ENCODE results near the gene TBC1D8. TPM values are rescaled to one million over a fixed set of nuclear protein-coding genes. Genes with fewer than 3 reads are reported as not detected.

The TBC1D8 gene
- total RNA-seq, 1 experiment from 2014 or later: 51.7 TPM

DNA sequence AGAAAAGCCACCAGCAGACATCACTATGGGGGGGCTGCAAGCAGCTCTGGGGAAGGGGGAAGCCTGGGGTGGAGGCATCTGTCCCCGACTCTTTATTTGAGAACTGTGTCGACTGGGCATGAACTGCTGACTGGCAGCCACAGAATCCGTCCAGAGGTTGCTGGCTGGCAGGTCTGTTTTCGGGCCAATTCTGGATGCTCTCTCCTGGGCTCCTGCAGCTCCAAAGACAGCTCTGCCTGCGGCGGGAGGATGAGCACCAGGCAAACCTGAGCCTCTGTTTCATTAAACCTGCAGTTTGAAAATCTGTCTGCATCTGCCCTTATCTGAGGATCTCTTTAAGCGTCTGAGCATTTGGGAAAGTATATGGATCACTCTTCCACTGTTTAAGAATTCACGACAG is 183.5 kb downstream of the TBC1D8 start (continued):
- TF ChIP-seq TP53 (CRISPR knock-in tag; IDR thresholded peaks at IDR 0.05): no peak
- TF ChIP-seq ATF2 (CRISPR knock-in tag; IDR thresholded peaks at IDR 0.05; ENCODE audit: borderline replicate concordance, low read depth): no peak

DNA sequence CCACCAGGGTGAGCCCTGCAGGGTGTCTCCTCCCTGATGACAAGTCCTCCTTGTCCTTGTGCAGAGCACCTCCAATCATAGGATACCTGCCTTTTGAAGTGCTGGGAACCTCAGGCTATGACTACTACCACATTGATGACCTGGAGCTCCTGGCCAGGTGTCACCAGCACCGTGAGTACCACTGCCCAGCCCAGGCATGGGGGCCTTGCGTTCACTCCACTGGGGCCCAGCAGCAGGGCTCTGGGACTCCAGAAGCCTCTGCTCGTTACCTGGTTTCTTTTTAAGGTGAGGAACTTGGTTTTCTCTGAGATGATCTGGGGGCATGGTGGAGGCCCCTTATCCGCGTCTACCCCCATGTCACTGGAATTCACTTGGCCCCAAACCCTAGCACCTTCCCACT is 185.6 kb downstream of the TBC1D8 start:
- Mint-ChIP-seq H3K4me3 (no peak overlapping the region), H3K36me3 (no peaks in the 10 kb centered on the region), H3K4me1 (peaks cover 5% of the 10 kb centered on the region), H3K27ac (no peak overlapping the region), H3K27me3 (ENCODE audit: low read depth) (no peaks in the 10 kb centered on the region), H3K9me3 (no peaks in the 10 kb centered on the region)
- TF ChIP-seq ZNF317 (CRISPR knock-in tag; IDR thresholded peaks at IDR 0.05; ENCODE audit: borderline replicate concordance, low read depth): no peak
- no peak for TF ChIP-seq ZNF121 (CRISPR knock-in tag; IDR thresholded peaks at IDR 0.05)
- TF ChIP-seq SOX15 (CRISPR knock-in tag; IDR thresholded peaks at IDR 0.05): no peak
- TF ChIP-seq, protein P1, sequence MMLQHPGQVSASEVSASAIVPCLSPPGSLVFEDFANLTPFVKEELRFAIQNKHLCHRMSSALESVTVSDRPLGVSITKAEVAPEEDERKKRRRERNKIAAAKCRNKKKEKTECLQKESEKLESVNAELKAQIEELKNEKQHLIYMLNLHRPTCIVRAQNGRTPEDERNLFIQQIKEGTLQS (CRISPR knock-in tag; conservative IDR thresholded peaks at IDR 0.05): no peak
- TF ChIP-seq E2F1 (CRISPR knock-in tag; IDR thresholded peaks at IDR 0.05): no peak
- CTCF ChIA-PET: no interaction called here
- no peak for DNase-seq (ENCODE audit: low spot score)
- ATAC-seq: no peak
- POLR2A ChIA-PET: no interaction called here

GRCh38 chr2:100964681-100965169 is 186.5 kb downstream of the TBC1D8 start:
- H3K27ac Mint-ChIP-seq: no peak overlapping the region
- CTCF ChIA-PET: interaction anchor here (0.6 kb wide), 1 partner anchor 20 kb away, joined by 4 read pairs; no protein-coding TSS in a partner anchor
- no peak overlapping the region for H3K4me3 Mint-ChIP-seq
- no peaks in the 10 kb centered on the region for H3K27me3 Mint-ChIP-seq (ENCODE audit: low read depth)
- no peaks in the 10 kb centered on the region for H3K9me3 Mint-ChIP-seq
- peaks cover 11% of the 10 kb centered on the region for H3K4me1 Mint-ChIP-seq
- DNase-seq (ENCODE audit: low spot score): no peak
- no peak for ATAC-seq
- no peaks in the 10 kb centered on the region for H3K36me3 Mint-ChIP-seq
- POLR2A ChIA-PET: no interaction called here
- no peak for TF ChIP-seq CBFB (CRISPR knock-in tag; IDR thresholded peaks at IDR 0.05; ENCODE audit: low read depth)
- no peak for TF ChIP-seq HMGXB4 (CRISPR knock-in tag; IDR thresholded peaks at IDR 0.05)
- no peak for TF ChIP-seq TEAD4 (CRISPR knock-in tag; IDR thresholded peaks at IDR 0.05)
- TF ChIP-seq NFYB (CRISPR knock-in tag; conservative IDR thresholded peaks at IDR 0.05; ENCODE audit: low read depth): no peak
- no peak for TF ChIP-seq ZNF671 (CRISPR knock-in tag; IDR thresholded peaks at IDR 0.05)
- no peak for TF ChIP-seq ZNF532 (CRISPR knock-in tag; IDR thresholded peaks at IDR 0.05; ENCODE audit: borderline replicate concordance)
- no peak for TF ChIP-seq FOXP4 (CRISPR knock-in tag; IDR thresholded peaks at IDR 0.05)
- no peak for TF ChIP-seq KAT7 (CRISPR knock-in tag; IDR thresholded peaks at IDR 0.05; ENCODE audit: borderline replicate concordance)
- TF ChIP-seq, protein P2, sequence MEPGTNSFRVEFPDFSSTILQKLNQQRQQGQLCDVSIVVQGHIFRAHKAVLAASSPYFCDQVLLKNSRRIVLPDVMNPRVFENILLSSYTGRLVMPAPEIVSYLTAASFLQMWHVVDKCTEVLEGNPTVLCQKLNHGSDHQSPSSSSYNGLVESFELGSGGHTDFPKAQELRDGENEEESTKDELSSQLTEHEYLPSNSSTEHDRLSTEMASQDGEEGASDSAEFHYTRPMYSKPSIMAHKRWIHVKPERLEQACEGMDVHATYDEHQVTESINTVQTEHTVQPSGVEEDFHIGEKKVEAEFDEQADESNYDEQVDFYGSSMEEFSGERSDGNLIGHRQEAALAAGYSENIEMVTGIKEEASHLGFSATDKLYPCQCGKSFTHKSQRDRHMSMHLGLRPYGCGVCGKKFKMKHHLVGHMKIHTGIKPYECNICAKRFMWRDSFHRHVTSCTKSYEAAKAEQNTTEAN (CRISPR knock-in tag; IDR thresholded peaks at IDR 0.05): no peak
- TF ChIP-seq IRF2 (CRISPR knock-in tag; IDR thresholded peaks at IDR 0.05; ENCODE audit: borderline replicate concordance, low read depth): no peak
